ENCODE measurements around the gene USH1G.

USH1G gene

DNA sequence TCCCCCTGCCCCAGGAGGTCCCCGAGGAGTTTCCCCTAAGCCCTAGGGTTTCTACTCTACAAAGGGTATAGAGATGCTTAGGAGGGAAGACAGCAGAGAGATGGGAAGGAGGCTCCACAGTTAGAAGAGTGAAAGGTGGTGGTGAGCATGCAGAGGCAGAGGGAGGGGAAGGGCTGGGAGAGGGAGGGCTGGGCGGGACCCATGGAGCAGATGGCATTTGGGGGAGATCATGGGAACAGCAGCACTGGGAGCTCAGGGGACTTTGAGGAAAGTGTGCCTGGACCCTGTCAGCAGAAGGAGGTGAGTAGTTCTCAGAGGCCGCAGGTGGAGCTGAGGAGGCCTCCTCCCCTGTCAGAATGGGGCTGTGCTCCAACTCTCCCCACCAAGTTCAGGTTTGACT lies 12.0 kb upstream of the USH1G start:
- Histone ChIP-seq H3K27me3 (ENCODE audit: insufficient read depth, low read length) (peaks cover 3% of the 10 kb centered on the region; the same call in 1 of the 2 replicates), H3K4me1 (ENCODE audit: insufficient read depth, low read length, severe bottlenecking) (no peaks in the 10 kb centered on the region), H3F3A (ENCODE audit: insufficient read depth, low read length) (no peaks in the 10 kb centered on the region), H3K9me2 (ENCODE audit: low read depth, low read length) (no peaks in the 10 kb centered on the region), H2AFZ (ENCODE audit: low read length) (no peak overlapping the region), H4K20me1 (ENCODE audit: insufficient read depth, low read length) (no peaks in the 10 kb centered on the region), H3K4me2 (ENCODE audit: low read length) (no peak overlapping the region), H3K4me3 (ENCODE audit: low read depth, low read length, poor library complexity, severe bottlenecking) (no peak overlapping the region), H3K9ac (ENCODE audit: low read length) (no peak overlapping the region), H3K79me2 (ENCODE audit: insufficient read depth, low read length) (no peaks in the 10 kb centered on the region), H3K27ac (ENCODE audit: low read depth, low read length, poor library complexity, severe bottlenecking) (no peak overlapping the region), H3K36me3 (ENCODE audit: insufficient read depth, low read length) (no peaks in the 10 kb centered on the region), H3K9me3 (ENCODE audit: low read length) (no peaks in the 10 kb centered on the region)
- no peak for TF ChIP-seq EZH2 (IDR thresholded peaks at IDR 0.05; ENCODE audit: borderline replicate concordance, low read length)
- no peak for TF ChIP-seq CTCF (IDR thresholded peaks at IDR 0.05; ENCODE audit: low read length)

- H3K9ac ChIP-seq (ENCODE audit: low read length), result no peak overlapping the region
- H3K27ac ChIP-seq (ENCODE audit: low read depth, low read length, poor library complexity, severe bottlenecking), result no peak overlapping the region
- no peak overlapping the region for H3K4me2 ChIP-seq (ENCODE audit: low read length)
- H3K4me3 ChIP-seq (ENCODE audit: low read depth, low read length, poor library complexity, severe bottlenecking), result no peak overlapping the region
- no peak for TF ChIP-seq EZH2 (IDR thresholded peaks at IDR 0.05; ENCODE audit: borderline replicate concordance, low read length)
- TF ChIP-seq CTCF (IDR thresholded peaks at IDR 0.05; ENCODE audit: low read length), result no peak
- H3F3A ChIP-seq (ENCODE audit: insufficient read depth, low read length), result no peaks in the 10 kb centered on the region
- H4K20me1 ChIP-seq (ENCODE audit: insufficient read depth, low read length), result no peaks in the 10 kb centered on the region
- H3K36me3 ChIP-seq (ENCODE audit: insufficient read depth, low read length), result no peaks in the 10 kb centered on the region
- H3K79me2 ChIP-seq (ENCODE audit: insufficient read depth, low read length), result no peaks in the 10 kb centered on the region
- H3K27me3 ChIP-seq (ENCODE audit: insufficient read depth, low read length), result peaks cover 3% of the 10 kb centered on the region; the same call in 1 of the 2 replicates
- H2AFZ ChIP-seq (ENCODE audit: low read length), result no peak overlapping the region
- H3K9me3 ChIP-seq (ENCODE audit: low read length), result no peaks in the 10 kb centered on the region
- no peaks in the 10 kb centered on the region for H3K9me2 ChIP-seq (ENCODE audit: low read depth, low read length)
- no peaks in the 10 kb centered on the region for H3K4me1 ChIP-seq (ENCODE audit: insufficient read depth, low read length, severe bottlenecking)
Measured at GRCh38 chr17:74930535-74931036, 7.5 kb upstream of the USH1G start.

GRCh38 chr17:74928786-74929185 lies 5.7 kb upstream of the USH1G start:
- Histone ChIP-seq H3K27ac (ENCODE audit: low read depth, low read length, poor library complexity, severe bottlenecking) (no peak overlapping the region), H4K20me1 (ENCODE audit: insufficient read depth, low read length) (no peaks in the 10 kb centered on the region), H3F3A (ENCODE audit: insufficient read depth, low read length) (no peaks in the 10 kb centered on the region), H3K36me3 (ENCODE audit: insufficient read depth, low read length) (no peaks in the 10 kb centered on the region), H3K4me3 (ENCODE audit: low read depth, low read length, poor library complexity, severe bottlenecking) (no peak overlapping the region), H3K79me2 (ENCODE audit: insufficient read depth, low read length) (no peaks in the 10 kb centered on the region), H3K4me1 (ENCODE audit: insufficient read depth, low read length, severe bottlenecking) (no peaks in the 10 kb centered on the region), H3K9me3 (ENCODE audit: low read length) (no peaks in the 10 kb centered on the region), H3K4me2 (ENCODE audit: low read length) (no peak overlapping the region), H2AFZ (ENCODE audit: low read length) (no peak overlapping the region), H3K27me3 (ENCODE audit: insufficient read depth, low read length) (peaks cover 3% of the 10 kb centered on the region; the same call in 1 of the 2 replicates), H3K9ac (ENCODE audit: low read length) (no peak overlapping the region), H3K9me2 (ENCODE audit: low read depth, low read length) (no peaks in the 10 kb centered on the region)
- TF ChIP-seq EZH2 (IDR thresholded peaks at IDR 0.05; ENCODE audit: borderline replicate concordance, low read length), result no peak

- H3K27me3 ChIP-seq (ENCODE audit: insufficient read depth, low read length), result no peaks in the 10 kb centered on the region; the same call in 1 of the 2 replicates
- no peak for TF ChIP-seq EZH2 (IDR thresholded peaks at IDR 0.05; ENCODE audit: borderline replicate concordance, low read length)
- no peaks in the 10 kb centered on the region for H3K9me2 ChIP-seq (ENCODE audit: low read depth, low read length)
- H3K79me2 ChIP-seq (ENCODE audit: insufficient read depth, low read length), result no peaks in the 10 kb centered on the region
- no peak overlapping the region for H3K9ac ChIP-seq (ENCODE audit: low read length)
- no peaks in the 10 kb centered on the region for H3K9me3 ChIP-seq (ENCODE audit: low read length)
- H3K4me1 ChIP-seq (ENCODE audit: insufficient read depth, low read length, severe bottlenecking), result peaks cover 4% of the 10 kb centered on the region
- H4K20me1 ChIP-seq (ENCODE audit: insufficient read depth, low read length), result no peaks in the 10 kb centered on the region
- no peaks in the 10 kb centered on the region for H3K36me3 ChIP-seq (ENCODE audit: insufficient read depth, low read length)
- no peak overlapping the region for H3K27ac ChIP-seq (ENCODE audit: low read depth, low read length, poor library complexity, severe bottlenecking)
- no peaks in the 10 kb centered on the region for H3F3A ChIP-seq (ENCODE audit: insufficient read depth, low read length)
- no peak overlapping the region for H2AFZ ChIP-seq (ENCODE audit: low read length)
- H3K4me3 ChIP-seq (ENCODE audit: low read depth, low read length, poor library complexity, severe bottlenecking), result no peak overlapping the region
- H3K4me2 ChIP-seq (ENCODE audit: low read length), result no peak overlapping the region
Measured at GRCh38 chr17:74925242-74925641, 2.2 kb upstream of the USH1G start.

All from OCI-LY1 (cell line).